Measurements from ENCODE around the gene PLVAP.

Gene PLVAP

GRCh38 chr19:17418710-17419109, 41.6 kb upstream of the PLVAP start:
- no peak for TF ChIP-seq CTCF (IDR thresholded peaks at IDR 0.05)

GRCh38 chr19:17415121-17415520, 38.0 kb upstream of the PLVAP start:
- no peak for TF ChIP-seq CTCF (IDR thresholded peaks at IDR 0.05)

GRCh38 chr19:17414097-17414496, 37.0 kb upstream of the PLVAP start:
- TF ChIP-seq CTCF (IDR thresholded peaks at IDR 0.05) = no peak

- no peak for TF ChIP-seq CTCF (IDR thresholded peaks at IDR 0.05)
Observed at GRCh38 chr19:17411801-17412200, 34.7 kb upstream of the PLVAP start.

- no peak for TF ChIP-seq CTCF (IDR thresholded peaks at IDR 0.05)
Observed at GRCh38 chr19:17409990-17410389, 32.8 kb upstream of the PLVAP start.

- TF ChIP-seq CTCF (IDR thresholded peaks at IDR 0.05) = no peak
Observed at GRCh38 chr19:17406887-17407196, 29.7 kb upstream of the PLVAP start.

- TF ChIP-seq CTCF (IDR thresholded peaks at IDR 0.05) = no peak
Observed at GRCh38 chr19:17406046-17406886, 29.1 kb upstream of the PLVAP start.

Data from LNCAP (cell line).